Mucosa of gallbladder (tissue), 1 donor: ENCODE measurements around the gene DHRSX. TPM values are rescaled to one million over a fixed set of nuclear protein-coding genes. Genes with fewer than 3 reads are reported as not detected.
A peak's percentile ranks its signal among the peaks of the same experiment; 100 is the strongest.
"Not testable (repeated sequence)": the region's sequence is repeated elsewhere in the genome, so short reads cannot be mapped to it uniquely, and the experiment has no call there.

ENCODE experiments used
- DNase-seq: peaks from one replicate; pipeline ENCODE4 v3.0.0-alpha.2; 2020; ENCODE audit warnings: low spot score
- total RNA-seq: library from RNA; stranded (reverse); gene quantifications from one replicate; pipeline ENCODE4 v1.2.1, GENCODE V29; 2021
- donor health status: DM: no; HTN: no; CAD: no.

Gene DHRSX
- total RNA-seq, 1 donor from 2014 or later, result 61.4 TPM

DNA sequence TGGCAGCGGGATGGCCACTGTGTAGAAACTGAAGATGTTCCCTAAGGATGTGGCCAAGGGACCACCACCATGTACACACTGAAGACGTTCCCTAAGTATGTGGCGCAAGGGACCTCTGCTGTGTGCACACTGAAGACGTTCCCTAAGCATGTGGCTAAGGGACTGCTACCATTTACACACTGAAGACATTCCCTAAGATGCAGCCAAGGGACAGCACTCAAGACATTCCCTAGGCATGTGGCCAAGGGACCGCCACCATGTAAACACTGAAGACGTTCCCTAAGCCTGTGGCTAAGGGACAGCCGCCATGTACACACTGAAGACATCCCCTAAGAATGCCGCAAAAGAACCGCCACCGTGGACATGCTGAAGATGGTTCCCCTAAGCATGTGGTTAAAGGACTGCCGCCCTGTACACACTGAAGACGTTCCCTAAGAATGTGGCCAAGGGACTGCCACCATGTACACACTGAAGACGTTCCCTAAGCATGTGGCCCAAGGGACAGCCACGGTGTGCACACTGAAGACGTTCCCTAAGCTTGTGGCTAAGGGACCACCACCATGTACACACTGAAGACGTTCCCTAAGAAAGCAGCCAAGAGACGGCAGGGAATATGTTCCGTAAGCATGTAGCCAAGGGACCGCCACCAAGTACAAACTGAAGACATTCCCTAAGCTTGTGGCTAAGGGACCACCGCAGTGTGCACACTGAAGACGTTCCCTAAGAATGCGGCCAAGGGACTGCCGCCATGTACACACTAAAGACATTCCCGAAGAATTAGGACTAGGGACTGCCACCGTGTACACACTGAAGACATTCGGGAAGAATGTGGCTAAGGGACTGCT, 43.3 kb downstream of the DHRSX start:
- no peak for DNase-seq

DNA sequence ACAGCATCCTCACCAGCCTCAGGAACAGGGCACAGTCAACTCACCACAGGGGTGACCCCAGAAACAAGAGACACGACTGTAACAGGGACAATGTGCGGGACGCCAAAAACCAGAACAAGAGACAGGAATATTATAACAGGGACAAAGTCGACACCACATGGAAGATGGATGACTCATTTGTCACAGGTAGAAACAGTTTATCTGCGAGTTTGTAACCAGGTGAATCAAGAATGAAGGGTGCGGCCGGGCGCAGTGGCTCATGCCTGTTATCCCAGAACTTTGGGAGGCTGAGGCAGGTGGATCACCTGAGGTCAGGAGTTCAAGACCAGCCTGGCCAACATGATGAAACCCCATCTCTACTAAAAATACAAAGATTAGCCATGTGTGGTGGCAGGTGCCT, 44.7 kb downstream of the DHRSX start:
- peak; percentile 49 for DNase-seq

DNA sequence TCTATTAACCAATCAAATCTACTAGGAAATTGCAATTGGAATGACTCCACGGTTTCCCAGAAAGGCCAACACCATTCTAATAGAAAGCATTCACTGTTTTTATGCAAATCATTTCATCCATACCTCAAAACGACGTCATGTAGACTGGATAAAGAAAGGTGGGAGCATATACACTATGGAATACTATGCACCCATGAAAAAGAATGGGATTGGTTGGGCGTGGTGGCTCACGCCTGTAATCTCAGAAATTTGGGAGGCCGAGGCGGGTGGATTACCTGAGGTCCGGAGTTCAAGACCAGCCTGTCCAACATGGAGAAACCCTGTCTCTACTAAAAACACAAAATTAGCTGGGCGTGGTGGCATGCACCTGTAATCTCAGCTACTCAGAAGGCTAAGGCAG, 46.2 kb downstream of the DHRSX start:
- not testable (repeated sequence) for DNase-seq

DNA sequence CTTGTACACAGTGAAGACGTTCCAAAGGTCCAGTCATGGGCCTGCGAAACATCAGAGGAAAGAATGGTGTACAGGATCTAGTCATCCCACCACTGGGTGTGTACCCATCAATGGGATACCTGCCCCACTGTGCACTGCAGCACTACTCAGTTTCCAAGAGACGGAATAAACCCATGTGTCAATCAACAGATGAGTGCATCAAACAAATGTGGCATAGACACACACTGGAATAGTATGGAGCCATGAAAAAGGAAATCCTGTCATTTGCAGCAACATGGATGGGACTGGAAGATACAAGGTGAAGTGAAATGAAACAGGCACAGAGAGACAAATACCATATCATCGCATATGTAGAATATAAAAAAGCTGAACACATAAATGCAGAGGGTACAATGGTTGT, 48.0 kb downstream of the DHRSX start:
- no peak for DNase-seq

DNA sequence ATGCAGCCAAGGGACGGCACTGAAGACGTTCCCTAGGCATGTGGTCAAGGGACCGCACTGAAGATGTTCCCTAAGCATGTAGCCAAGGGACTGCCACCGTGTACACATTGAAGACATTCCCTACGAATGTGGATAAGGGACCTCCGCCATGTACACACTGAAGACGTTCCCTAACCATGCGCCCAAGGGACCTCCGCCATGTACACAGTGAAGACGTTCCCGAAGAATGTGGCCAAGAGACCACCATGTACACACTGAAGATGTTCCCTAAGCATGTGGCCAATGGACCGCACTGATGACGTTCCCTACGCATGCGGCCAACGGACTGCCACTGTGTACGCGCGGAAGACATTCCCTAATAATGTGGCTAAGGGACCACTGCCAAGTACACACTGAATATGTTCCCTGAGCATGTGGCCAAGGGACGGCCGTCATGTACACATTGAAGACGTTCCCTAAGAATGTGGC, 48.4 kb downstream of the DHRSX start:
- DNase-seq, result no peak

DNA sequence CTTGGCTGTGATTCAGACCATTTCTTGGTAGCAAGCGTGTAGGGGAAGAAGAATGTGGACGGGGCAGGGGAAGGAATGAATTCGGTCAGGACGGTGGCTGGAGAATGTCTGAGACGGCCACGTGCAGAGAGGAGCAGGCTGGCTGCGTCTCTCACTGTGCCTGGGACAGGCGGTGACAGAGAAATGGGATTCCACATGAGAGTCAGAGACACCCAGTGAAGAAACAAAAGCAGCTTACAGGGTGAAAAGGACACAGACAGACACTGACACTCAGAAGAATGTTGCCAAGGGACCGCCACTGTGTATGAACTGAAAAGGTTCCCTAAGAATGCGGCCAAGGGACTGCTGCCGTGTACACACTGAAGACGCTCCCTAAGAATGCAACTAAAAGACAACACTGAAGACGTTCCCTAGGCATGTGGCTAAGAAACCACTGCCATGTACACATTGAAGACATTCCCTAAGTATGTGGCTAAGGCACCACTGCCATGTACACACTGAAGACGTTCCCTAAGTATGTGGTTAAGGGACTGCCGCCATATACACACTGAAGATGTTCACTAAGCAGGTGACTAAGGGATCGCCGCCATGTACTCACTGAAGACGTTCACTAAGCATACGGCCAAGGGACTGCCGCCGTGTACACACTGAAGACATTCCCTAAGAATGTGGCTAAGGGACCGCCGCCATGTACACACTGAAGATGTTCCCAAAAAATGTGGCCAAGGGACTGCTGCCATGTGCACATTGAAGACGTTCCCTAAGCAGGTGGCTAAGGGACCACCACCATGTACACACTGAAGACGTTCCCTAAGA, 49.1 kb downstream of the DHRSX start:
- DNase-seq, result peak; percentile 23

DNA sequence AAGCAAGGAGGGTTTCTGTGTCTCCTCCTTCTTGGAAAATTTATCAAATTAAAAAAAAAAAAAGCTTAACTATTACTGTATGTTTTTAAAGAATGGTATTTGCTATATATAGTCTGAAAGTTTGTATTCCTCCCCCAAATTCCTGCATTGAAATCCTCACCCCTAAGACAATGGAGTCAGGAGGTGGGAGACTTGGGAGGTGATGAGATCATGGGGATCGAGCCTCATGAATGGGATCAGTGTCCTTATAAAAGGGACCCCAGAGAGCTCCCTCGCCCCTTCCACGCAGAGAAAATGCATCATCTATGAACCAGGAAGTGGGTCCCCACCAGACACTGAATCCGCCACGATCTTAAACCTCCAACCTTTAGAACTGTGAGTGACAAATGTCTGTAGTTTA, 50.1 kb downstream of the DHRSX start:
- DNase-seq, result no peak

DNA sequence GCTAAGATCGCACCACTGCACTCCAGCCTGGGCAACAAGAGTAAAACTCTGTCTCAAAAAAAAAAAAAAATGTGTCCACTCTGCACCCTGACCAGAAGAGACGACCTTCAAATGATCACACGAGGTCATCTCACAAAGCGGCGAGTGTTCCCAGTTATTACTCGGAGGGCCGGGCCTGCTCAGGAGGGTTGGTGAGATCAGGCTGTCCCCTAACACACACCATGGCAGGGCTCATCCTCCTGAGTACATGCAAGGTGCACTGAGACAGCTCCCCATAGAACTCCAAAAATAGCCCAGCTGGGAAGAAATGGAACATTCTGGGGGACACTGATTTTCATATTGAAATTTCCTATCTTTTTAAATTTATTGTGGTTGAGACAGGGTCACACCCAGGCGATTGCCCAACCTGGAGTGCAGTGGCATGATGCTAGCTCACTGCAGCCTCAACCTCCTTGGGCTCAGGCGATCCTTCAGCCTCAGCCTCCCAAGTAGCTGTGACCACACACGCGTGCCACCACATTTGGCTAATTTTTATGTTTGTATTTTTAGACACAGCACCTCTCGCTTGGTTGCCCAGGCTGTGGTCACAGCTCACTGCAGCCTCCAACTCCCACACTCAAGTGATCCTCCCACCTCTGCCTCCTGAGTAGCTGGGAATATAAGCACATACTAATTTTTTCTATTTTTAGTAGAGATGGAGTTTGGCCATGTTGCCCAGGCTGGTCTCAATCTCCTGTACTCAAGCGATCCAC, 51.5 kb downstream of the DHRSX start:
- no peak for DNase-seq

DNA sequence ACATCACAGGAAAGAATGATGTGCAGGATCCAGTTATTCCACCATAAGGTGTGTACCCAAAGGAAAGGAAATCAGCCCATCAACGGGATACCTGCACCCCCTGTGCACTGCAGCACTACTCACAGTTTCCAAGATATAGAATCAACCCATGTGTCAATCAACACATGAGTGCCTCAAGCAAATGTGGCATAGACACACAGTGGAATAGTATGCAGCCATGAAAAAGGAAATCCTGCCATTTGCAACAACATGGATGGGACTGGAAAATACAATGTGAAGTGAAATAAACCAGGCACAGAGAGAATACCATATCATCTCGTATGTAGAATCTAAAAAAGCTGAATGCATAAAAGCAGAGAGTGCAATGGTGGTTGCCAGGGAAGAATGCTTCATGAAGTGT, 53.3 kb downstream of the DHRSX start:
- no peak for DNase-seq

DNA sequence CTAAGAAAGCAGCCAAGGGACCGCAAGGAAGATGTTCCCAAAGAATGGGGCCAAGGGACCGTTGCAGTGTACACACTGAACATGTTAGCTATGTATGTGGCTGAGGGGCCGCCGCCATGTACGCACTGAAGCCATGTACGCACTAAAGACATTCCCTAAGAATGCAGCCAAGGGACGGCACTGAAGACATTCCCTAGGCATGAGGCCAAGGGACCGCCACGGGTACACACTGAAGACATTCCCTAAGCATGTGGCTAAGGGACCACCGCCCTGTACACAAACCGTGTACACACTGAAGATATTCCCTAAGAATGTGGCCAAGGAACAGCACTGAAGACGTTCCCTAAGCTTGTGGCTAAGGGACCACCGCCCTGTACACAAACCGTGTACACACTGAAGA, 54.0 kb downstream of the DHRSX start:
- no peak for DNase-seq

DNA sequence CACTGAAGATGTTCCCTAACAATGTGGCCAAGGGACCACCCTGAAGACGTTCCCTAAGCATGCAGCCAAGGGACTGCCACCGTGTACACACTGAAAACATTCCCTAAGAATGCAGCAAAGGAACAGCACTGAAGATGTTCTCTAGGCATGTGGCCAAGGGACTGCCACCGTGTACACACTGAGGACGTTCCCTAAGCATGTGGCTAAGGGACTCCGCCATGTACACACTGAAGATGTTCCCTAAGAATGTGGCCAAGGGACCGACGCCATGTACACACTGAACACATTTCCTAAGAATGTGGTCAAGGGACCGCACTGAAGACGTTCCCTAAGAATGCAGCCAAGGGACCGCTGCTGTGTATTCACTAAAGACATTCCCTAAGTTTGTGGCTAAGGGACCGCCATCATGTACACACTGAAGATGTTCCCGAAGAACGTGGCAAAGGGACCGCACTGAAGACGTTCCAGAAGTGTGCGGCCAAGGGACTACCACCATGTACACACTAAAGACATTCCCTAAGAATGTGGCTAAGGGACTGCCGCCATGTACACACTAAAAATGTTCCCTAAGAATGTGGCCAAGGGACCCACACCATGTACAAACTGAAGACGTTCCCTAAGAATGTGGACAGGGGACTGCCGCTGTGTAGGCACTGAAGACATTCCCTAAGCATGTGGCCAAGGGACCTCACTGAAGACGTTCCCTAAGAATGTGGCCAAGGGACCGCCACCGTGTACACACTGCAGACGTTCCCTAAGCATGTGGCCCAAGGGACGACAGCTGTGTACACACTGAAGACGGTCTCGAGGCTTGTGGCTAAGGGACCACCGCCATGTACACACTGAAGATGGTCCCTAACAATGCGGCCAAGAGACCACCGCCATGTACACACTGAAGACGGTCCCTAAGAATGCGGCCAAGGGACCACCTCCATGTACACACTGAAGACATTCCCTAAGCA, 54.8 kb downstream of the DHRSX start:
- DNase-seq, result no peak

DNA sequence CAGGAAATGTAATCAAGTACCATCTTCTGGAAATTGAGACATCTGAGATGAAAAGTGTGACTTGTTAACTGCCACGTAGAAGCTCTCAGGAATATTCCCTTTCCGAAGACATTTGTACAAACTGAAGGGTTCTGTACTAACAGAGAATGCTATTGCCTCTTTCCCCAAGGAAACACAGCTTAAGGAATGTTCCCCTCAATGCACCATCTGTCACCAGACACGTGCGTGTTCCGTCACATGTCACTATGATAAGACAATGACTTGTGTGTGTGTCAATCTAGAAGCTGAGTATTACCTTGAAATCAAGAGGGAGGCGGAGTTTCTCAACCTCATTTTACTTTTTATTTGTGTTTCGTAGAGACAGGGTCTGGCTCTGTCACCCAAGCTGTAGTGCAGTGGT, 58.1 kb downstream of the DHRSX start:
- DNase-seq, result no peak

DNA sequence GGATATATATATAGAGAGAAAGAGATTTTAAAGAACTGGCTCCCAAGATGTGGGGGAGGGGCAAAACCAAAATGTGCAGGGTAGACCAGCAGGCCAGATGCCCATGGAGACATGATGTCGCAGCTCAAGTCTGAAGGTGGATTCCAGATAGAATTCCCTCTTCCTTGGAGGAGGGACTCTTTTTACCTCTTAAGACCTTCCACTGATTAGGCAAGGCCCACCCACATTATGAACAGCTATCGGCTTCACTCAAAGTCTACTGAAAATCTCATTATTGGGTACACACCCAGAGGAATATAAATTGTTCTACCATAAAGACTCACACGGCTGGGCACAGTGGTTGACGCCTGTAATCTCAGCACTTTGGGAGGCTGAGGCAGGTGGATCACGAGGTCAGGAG, 59.3 kb downstream of the DHRSX start:
- no peak for DNase-seq

DNA sequence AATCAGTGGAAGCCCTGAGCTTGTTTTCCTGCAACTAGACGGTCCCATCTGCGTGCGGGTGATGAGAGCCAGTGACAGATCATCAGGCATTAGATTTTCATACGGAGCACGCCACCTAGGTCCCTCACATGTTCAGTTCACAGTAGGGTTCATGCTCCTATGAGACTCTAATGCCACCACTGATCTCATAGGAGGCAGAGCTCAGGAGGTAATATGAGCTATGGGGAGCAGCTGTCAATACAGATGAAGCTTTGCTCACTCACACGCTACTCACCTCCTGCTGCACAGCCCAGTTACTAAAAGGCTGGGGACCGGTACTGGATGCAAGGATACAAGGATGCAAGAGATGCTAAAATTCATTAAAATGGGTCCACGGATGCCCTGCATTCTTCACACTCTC, 61.2 kb downstream of the DHRSX start:
- DNase-seq, result no peak

DNA sequence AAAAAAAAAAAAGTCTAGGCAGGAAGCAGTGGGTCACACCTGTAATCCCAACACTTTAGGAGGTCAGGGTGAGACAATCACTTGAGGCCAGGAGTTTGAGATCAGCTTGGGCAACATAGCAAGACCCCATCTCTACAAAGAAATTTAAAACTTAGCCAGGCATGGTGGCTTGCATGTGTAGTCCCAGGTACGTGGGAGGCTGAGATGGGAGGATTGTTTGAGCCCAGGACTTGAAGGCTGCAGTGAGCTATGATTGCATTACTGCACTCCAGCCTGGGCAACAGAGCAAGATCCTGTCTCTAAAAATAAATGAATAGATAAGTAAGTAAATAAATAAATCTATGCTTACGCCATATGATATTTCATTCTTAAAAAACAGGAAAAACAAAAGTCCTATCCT, 65.3 kb downstream of the DHRSX start:
- DNase-seq, result no peak

DNA sequence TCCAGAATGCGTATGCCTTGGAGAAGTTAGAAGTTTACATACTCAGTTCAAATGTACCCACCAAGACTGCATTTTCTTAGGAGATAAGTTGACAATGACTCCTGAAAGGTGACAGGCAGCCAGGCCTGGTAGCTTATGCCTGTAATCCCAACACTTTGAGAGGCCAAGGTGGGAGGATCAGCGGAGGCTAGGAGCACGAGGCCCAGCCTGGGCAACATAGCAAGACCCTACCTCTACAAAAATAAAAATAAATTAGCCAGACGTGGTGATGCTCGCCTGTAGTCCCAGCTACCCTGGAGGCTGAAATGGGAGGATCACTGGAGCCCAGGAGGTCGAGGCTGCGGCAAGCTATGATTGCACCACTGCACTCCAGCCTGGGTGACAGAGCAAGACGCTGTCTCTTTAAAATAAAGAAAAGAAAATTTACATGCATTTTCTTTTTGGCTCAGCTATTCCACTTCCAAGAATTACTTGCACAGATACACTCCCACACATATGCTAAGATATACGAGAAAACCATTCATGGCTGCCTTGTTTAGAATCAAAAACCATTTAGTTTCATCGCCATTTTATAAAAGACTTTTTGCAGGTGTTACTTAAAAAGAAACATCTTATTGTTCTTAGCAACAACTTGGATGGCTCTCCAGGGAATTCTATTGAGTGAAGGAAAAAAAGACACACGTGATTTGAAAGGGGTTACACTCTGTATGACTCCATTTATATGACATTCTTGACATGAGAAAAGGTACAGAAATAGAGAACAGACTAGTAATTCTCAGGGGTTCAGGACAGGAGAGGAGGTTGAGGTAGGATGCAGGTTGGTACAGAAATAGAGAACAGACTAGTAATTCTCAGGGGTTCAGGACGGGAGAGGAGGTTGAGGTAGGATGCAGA, 66.3 kb downstream of the DHRSX start:
- DNase-seq, result no peak

DNA sequence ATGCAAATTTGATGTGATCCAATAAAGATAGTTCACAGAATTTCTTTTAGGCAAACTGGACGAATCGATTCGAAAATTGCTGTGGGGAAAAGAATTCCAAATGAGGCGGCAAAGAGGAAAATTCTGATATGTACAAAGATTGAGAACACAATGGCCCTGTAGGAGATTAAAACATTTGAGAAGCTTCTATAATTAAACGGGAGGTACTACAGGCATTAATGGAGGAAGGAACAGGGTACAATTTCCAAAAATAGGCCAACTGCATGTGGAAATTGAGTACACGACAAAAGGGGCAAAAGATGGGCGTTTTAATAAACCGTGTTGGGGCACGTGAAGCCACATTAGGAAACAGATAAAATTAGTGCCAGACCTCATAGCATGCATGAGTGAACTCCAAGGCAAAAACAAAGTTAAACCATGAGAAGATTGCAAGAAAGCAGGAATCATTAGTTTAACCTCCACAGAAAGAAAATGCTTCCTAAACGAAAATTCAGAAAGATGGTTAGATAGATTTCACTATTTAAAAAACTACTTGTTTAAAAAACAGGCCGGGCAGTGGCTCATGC, 68.4 kb downstream of the DHRSX start:
- no peak for DNase-seq

DNA sequence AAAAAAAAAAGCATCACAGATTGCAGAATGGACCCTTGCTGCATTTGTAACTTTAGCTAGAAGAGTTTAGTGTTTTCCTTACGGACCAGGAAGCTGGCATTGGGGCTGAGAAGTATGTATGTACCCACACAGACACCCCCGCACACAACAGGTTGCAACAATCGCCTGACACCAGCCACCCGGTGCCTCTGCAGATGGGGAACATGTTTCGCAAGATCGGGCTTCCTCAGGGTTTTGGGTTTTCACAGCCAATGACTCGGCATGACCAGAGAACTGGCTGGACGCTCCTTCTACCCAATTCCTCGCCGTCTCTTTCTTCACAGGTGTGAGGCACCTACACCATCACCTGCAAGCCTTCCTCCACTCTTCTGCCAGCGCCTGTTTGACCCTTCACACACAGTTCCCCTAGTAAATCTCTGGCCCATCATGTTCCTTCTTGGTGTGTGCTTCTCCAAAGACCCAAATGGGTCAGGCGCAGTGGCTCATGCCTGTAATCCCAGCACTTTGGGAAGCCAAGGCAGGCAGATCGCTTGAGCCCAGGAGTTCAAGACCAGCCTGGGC, 70.4 kb downstream of the DHRSX start:
- no peak for DNase-seq

DNA sequence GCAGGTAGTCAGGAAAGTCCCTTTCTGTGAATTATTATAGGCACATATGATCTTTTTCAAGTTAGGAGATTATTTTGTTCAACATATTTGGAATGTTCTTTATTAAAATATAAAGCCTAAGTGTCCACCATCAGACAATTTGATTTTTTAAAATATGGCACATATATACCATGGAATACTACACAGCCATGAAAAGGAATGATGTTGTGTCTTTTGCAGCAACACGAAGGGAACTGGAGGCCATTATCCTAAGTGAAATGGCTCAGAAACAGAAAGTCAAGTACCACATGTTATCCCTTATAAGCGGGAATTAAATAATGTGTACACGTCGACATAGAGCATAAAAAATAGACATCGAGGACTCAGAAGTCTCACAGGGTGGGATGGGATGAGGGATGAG, 73.0 kb downstream of the DHRSX start:
- DNase-seq, result no peak
